GM12801 (cell line): Measurements from ENCODE around the gene HDLBP.

Experiments
- CTCF ChIP-seq: IDR thresholded peaks from one replicate; pipeline ENCODE4 v1.5.1; 2011; ENCODE audit warnings: control low read depth; ENCODE audit not compliant: insufficient read length; ENCODE audit errors: extremely low read depth

Gene HDLBP

GRCh38 chr2:241202681-241203080 lies 112.8 kb downstream of the HDLBP start:
- TF ChIP-seq CTCF = no peak

DNA sequence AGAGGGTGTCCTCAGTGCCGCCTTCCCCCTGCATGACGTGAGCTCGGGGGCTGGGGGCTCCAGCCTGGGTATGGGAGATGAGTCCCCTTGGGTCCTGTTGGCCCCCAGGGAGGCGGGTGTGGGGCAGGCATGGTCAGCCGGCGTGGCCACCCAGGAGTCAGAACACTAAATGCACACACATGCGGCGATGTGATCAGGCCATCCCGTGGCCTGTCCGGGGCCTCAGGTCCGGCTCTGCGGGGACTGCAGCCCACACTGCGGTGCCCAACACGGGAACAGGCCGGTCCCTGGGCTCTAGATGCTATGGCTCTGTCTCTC lies 113.2 kb downstream of the HDLBP start:
- no peak for TF ChIP-seq CTCF

DNA sequence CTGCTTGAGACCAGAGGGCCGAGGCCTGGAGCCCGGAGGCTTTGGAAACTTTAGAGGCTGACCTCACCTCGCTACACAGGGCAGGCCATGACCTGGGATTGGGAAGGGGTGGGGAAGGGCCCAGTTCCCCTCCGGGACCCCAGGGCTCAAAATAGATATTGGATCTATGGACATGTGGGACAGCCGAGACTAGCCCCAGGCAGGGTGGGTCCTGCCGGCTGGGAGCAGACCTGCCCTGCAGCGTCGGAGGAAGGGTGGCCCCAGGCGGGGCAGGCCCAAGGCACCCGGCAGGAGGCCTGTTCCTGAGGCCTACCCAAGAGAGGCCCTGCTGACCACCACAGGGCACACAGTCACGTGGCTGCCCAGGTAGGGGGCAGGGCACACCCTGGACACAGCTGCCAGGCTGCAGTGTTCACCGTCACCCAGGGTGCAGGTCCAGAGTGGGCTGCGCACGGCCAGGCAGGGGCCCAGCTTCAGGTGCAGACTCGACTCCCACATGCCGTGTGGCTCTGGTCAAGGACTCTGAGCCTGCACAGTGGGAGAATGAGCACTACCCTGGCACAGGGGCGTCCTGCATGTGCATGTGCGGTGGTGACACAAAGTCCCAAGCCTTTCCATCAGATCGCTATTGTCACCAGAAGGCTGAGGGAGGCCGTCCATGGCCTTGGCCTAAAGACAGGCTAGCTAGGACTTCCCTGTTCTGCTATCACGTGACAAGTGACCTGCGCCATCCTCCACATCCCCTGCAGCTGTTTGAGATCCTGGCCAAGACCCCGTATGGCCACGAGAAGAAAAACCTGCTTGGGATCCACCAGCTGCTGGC lies 113.8 kb downstream of the HDLBP start:
- TF ChIP-seq CTCF = no peak

DNA sequence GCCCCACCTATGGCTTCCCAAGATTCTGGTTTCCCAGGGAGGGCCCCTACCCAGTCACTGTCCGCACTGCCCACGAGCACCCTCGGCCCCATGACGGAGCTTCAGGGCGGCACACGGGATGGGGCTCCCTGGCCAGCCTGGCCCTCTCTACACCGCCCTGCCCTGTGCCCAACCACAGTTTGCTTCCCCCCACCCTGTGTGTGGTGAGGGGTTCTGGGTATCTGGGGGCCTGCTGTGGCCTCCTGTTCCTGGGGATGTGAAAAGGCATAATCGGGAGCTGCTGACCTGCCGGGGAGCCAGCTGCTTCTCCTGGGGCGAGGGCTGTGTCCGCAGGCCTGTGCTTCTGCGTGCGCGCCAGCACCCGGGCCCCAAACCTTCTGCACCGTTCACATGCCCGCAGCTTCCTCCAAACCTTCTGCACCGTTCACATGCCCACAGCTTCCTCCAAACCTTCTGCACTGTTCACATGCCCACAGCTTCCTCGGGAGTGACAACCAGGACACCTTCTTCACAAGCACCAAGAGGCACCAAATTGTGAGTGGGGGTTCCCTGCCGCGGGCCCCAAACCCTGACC lies 114.6 kb downstream of the HDLBP start:
- TF ChIP-seq CTCF = no peak

DNA sequence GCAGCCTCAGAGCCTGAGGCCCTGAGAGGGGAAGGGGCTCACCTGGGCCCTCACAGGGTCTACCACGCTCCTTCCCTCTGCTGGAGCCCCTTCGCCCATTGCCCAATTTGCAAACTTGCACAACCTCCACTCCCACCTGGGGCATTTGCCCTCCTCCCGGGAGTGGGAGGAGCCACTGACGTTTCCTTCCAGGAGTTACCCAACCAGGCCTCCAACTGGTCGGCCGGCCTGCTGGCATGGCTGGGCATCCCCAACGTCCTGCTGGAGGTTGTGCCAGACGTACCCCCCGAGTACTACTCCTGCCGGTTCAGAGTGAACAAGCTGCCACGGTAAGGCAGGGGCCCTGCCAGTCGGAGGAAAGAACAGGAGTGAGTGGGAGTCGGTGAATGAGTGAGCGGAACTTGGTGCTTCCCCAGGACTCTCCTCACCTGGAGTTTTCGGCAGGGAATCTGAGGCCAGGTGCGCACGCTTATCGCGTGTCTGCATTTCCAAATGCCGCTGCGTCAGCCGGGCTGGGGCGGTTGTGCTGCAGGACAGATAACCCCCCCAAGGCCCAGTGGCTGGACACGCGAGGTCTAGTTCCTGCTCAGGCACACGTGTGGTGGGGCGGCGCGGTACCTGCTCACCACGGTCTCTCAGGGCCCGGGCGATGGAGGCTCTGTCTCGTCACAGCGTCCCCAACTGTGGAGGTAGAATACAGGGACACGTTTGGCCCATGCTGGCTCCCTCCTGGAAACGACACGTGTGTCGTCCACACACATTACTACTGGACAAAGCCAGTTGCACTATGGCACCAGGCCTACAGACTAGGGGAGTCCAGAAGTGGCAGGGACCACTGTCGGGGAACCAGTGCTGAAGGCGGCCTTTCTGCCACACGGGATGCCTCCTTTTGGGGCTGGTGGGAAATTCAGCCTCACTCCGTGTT lies 115.3 kb downstream of the HDLBP start:
- no peak for TF ChIP-seq CTCF

DNA sequence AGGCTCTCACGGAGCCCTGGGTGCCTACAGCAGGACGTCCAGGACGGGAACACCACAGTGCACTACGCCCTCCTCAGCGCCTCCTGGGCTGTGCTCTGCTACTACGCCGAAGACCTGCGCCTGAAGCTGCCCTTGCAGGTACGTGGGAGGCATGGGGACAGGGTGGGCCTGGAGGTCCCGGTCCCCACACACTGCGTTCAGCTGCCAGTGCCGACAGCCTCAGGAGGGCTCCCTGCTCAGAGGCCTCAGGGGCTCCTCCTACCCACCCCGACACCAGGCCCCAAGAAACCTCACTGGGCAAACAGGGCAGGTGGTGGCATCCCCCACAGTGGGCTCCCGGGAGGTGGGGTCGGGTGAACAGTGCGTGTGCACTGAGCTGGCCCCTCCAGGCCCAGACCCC lies 116.2 kb downstream of the HDLBP start:
- no peak for TF ChIP-seq CTCF
